Right cardiac atrium (tissue), 5 donors: Measurements from ENCODE around the gene CGNL1. TPM values are rescaled to one million over a fixed set of nuclear protein-coding genes. Genes with fewer than 3 reads are reported as not detected.

ENCODE experiments used
- ATAC-seq, 2 donors: fragments of 200-7000 bp; cut with Tn5 transposase; one replicate each; pipeline versions ENCODE4 v1.8.0 to v1.9.1; 2020; ENCODE audit warnings: moderate library complexity in 2 of 2, mild to moderate bottlenecking in 1 of 2
- DNase-seq, 3 donors: peaks; one replicate each; pipeline ENCODE4 v3.0.0-alpha.2; 2020
- H3K27ac ChIP-seq: one replicate; pipeline ENCODE4 v1.5.1; 2013; ENCODE audit warnings: mild to moderate bottlenecking, low read length, control low read depth, moderate library complexity
- H3K27me3 ChIP-seq: one replicate; pipeline ENCODE4 v1.6.1; 2013; ENCODE audit not compliant: control insufficient read depth, insufficient read depth
- H3K4me1 ChIP-seq: one replicate; pipeline ENCODE4 v1.6.1; 2013; ENCODE audit warnings: low read length; ENCODE audit not compliant: control insufficient read depth, insufficient read depth
- H3K4me3 ChIP-seq: one replicate; pipeline ENCODE4 v1.5.1; 2013; ENCODE audit warnings: low read length, control low read depth
- H3K9me3 ChIP-seq: one replicate; pipeline ENCODE4 v1.6.1; 2013; ENCODE audit warnings: low read length; ENCODE audit not compliant: control insufficient read depth
- WGBS: extraction: QIAGEN DNeasy Blood & Tissue Kit; methylation state at CpG from one replicate; pipeline ENCODE4 v1.1.7; 2013; 5-methylcytosine and 5-hydroxymethylcytosine counted together
- intact Hi-C, 4 donors: fragments of 100-400 bp; cut with DNase I; formaldehyde crosslinking; loops; one replicate each; pipeline versions ENCODE4 v1.11.0 to v1.14.0; 2022 to 2023
- polyA plus RNA-seq: library from polyadenylated mRNA; stranded (reverse); fragments of 200-250 nt; gene quantifications from one replicate; pipeline ENCODE4 v1.2.3, GENCODE V29; 2013
- total RNA-seq, 4 donors: library from RNA; stranded (reverse); fragmentation: NEBNext Ultra II Directional; extraction: Animal tissue kit (Norgen Biotek cat#: 25700); gene quantifications; one replicate each; pipeline ENCODE4 v1.2.1, GENCODE V29; 2021
- donor health status: healthy with polysubstance abuse.
- donor health status: DM: no; HTN: yes; CAD: no.
- donor health status: DM: no; HTN: no; CAD: no.
- donor health status: DM: no; HTN: yes; CAD: no; lungs with severe emphysema.
- donor health status: DM: yes; HTN: yes; CAD: no.

Gene CGNL1
- total and polyA plus RNA-seq, 5 donors, result 12.7 to 59.9 (median 49.3) TPM

GRCh38 chr15:57496594-57496945 lies 120.3 kb downstream of the CGNL1 start:
- H3K9me3 ChIP-seq, result no peaks in the 10 kb centered on the region
- 96% methylated on average over 1 of the region's 1 CpG for WGBS
- DNase-seq, result no peak
- H3K4me1 ChIP-seq, result no peaks in the 10 kb centered on the region
- no peak for ATAC-seq
- H3K27ac ChIP-seq, result no peak overlapping the region
- no peaks in the 10 kb centered on the region for H3K27me3 ChIP-seq
- no peak overlapping the region for H3K4me3 ChIP-seq
- intact Hi-C loops, result no loop called here

- no peaks in the 10 kb centered on the region for H3K4me1 ChIP-seq
- peak in 2 of 3 donors; percentile 51 to 62 for DNase-seq
- H3K4me3 ChIP-seq, result no peak overlapping the region
- intact Hi-C loops, result no loop called here
- H3K9me3 ChIP-seq, result no peaks in the 10 kb centered on the region
- H3K27me3 ChIP-seq, result no peaks in the 10 kb centered on the region
- WGBS, result 77% methylated on average over 15 of the region's 15 CpGs
- peak in 1 of 2 donors; percentile 17 for ATAC-seq
- no peak overlapping the region for H3K27ac ChIP-seq
Measured at GRCh38 chr15:57496946-57497869, 120.9 kb downstream of the CGNL1 start.

- DNase-seq (no peak), ATAC-seq (no peak)
- 62% methylated on average over 10 of the region's 10 CpGs for WGBS
- intact Hi-C loops, result no loop called here
- peak overlapping the region; percentile 9 for H3K27ac ChIP-seq
- no peaks in the 10 kb centered on the region for H3K4me1 ChIP-seq
- H3K4me3 ChIP-seq, result no peak overlapping the region
- no peaks in the 10 kb centered on the region for H3K9me3 ChIP-seq
- H3K27me3 ChIP-seq, result no peaks in the 10 kb centered on the region
Measured at GRCh38 chr15:57500256-57500655, 124.0 kb downstream of the CGNL1 start.

GRCh38 chr15:57500979-57501576 lies 124.8 kb downstream of the CGNL1 start:
- ATAC-seq (peak in 1 of 2 donors; percentile 10), DNase-seq (no peak)
- Histone ChIP-seq H3K27ac (no peak overlapping the region), H3K4me3 (no peak overlapping the region), H3K4me1 (no peaks in the 10 kb centered on the region), H3K27me3 (no peaks in the 10 kb centered on the region), H3K9me3 (no peaks in the 10 kb centered on the region)
- 81% methylated on average over 6 of the region's 6 CpGs for WGBS
- intact Hi-C loops, result no loop called here

GRCh38 chr15:57502116-57502515 lies 125.8 kb downstream of the CGNL1 start:
- ATAC-seq (peak; percentile 2 to 65), DNase-seq (no peak)
- Histone ChIP-seq H3K27ac (no peak overlapping the region), H3K27me3 (no peaks in the 10 kb centered on the region), H3K9me3 (no peaks in the 10 kb centered on the region), H3K4me3 (no peak overlapping the region), H3K4me1 (peaks cover 3% of the 10 kb centered on the region)
- intact Hi-C loops, result no loop called here
- 11% methylated on average over 2 of the region's 2 CpGs for WGBS

- Histone ChIP-seq H3K27me3 (no peaks in the 10 kb centered on the region), H3K9me3 (no peaks in the 10 kb centered on the region), H3K4me1 (peaks cover 3% of the 10 kb centered on the region), H3K4me3 (no peak overlapping the region), H3K27ac (no peak overlapping the region)
- intact Hi-C loops, result no loop called here
- ATAC-seq (no peak), DNase-seq (peak in 1 of 3 donors; percentile 40)
- 92% methylated on average over 6 of the region's 6 CpGs for WGBS
Measured at GRCh38 chr15:57503051-57503702, 126.9 kb downstream of the CGNL1 start.

- Histone ChIP-seq H3K27ac (no peak overlapping the region), H3K27me3 (no peaks in the 10 kb centered on the region), H3K9me3 (no peaks in the 10 kb centered on the region), H3K4me1 (peaks cover 3% of the 10 kb centered on the region), H3K4me3 (no peak overlapping the region)
- WGBS, result 66% methylated on average over 9 of the region's 9 CpGs
- peak; percentile 17 to 30 for ATAC-seq
- no peak for DNase-seq
- intact Hi-C loops, result no loop called here
Measured at GRCh38 chr15:57503911-57504598, 127.8 kb downstream of the CGNL1 start.

- intact Hi-C loops, result no loop called here
- H3K9me3 ChIP-seq, result no peaks in the 10 kb centered on the region
- WGBS, result 82% methylated on average over 1 of the region's 1 CpG
Measured at GRCh38 chr15:57504599-57504940, 128.3 kb downstream of the CGNL1 start.

GRCh38 chr15:57505056-57505715 lies 128.9 kb downstream of the CGNL1 start:
- peaks cover 3% of the 10 kb centered on the region for H3K4me1 ChIP-seq
- no peaks in the 10 kb centered on the region for H3K9me3 ChIP-seq
- H3K4me3 ChIP-seq, result no peak overlapping the region
- no peaks in the 10 kb centered on the region for H3K27me3 ChIP-seq
- 75% methylated on average over 10 of the region's 10 CpGs for WGBS
- ATAC-seq (no peak), DNase-seq (no peak)
- intact Hi-C loops, result no loop called here
- no peak overlapping the region for H3K27ac ChIP-seq

More at GRCh38 chr15:57504599-57504940, 128.3 kb downstream of the CGNL1 start:
- no peak for ATAC-seq
- no peak overlapping the region for H3K27ac ChIP-seq
- DNase-seq, result no peak
- no peak overlapping the region for H3K4me3 ChIP-seq
- H3K4me1 ChIP-seq, result peaks cover 3% of the 10 kb centered on the region
- H3K27me3 ChIP-seq, result no peaks in the 10 kb centered on the region

- WGBS, result 37% methylated on average over 9 of the region's 9 CpGs
- intact Hi-C loops, result no loop called here
- H3K9me3 ChIP-seq, result no peaks in the 10 kb centered on the region
- peak overlapping the region; percentile 59 for H3K27ac ChIP-seq
- no peak overlapping the region for H3K4me3 ChIP-seq
- H3K27me3 ChIP-seq, result no peaks in the 10 kb centered on the region
- peaks cover 3% of the 10 kb centered on the region for H3K4me1 ChIP-seq
- peak; percentile 84 to 87 for ATAC-seq
- DNase-seq, result peak; percentile 84 to 91 (median 90)
Measured at GRCh38 chr15:57505949-57506391, 129.7 kb downstream of the CGNL1 start.
